Smooth muscle cell (in vitro differentiated cells): ENCODE results near the gene SSX5. TPM values are rescaled to one million over a fixed set of nuclear protein-coding genes. Genes with fewer than 3 reads are reported as not detected.

Experiments used
- polyA plus RNA-seq: library from polyadenylated mRNA; unstranded; fragments of >200 nt; fragmentation: Nextera tagmentation; extraction: Ambion mirVana; gene quantifications from 2 replicates; pipeline ENCODE4 v1.2.1, GENCODE V29; 2016
- small RNA-seq: library from RNA; depleted of rRNA; stranded (forward); fragments of <200 nt; gene quantifications from one replicate; pipeline ENCODE3, GENCODE V24; 2014
- total RNA-seq: library from RNA; depleted of rRNA; stranded (reverse); fragments of >200 nt; gene quantifications from 2 replicates; pipeline ENCODE4 v1.2.3, GENCODE V29; 2014

SSX5 gene
- total and polyA plus RNA-seq, 2 experiments from 2014 or later: not detected

Small RNAs within 50 kb of the gene (small RNA-seq; reads per million reads assigned to genes)
- gene AC245047.3: not detected
- not detected for gene AC245047.7
- gene RNA5SP503: not detected
- not detected for gene RNU6-707P

Other genes starting within 250 kb of the SSX5 start
- gene ZNF182, start 192.8 kb downstream of the SSX5 start, total RNA-seq: 5.8 and 7.4 TPM in 2 replicates
- 2.8 and 3.0 TPM in 2 replicates for gene ZNF182, start 192.8 kb downstream of the SSX5 start, polyA plus RNA-seq
- gene SPACA5, start 189.8 kb downstream of the SSX5 start, total RNA-seq: not detected in 2 replicates
- gene SPACA5, start 189.8 kb downstream of the SSX5 start, polyA plus RNA-seq: not detected in 2 replicates
- 5.0 and 7.9 TPM in 2 replicates for gene ZNF630, start 125.2 kb downstream of the SSX5 start, total RNA-seq
- gene ZNF630, start 125.2 kb downstream of the SSX5 start, polyA plus RNA-seq: 2.1 and 2.2 TPM in 2 replicates
- not detected in 2 replicates for gene SPACA5B, start 66.2 kb downstream of the SSX5 start, total RNA-seq
- not detected in 2 replicates for gene SPACA5B, start 66.2 kb downstream of the SSX5 start, polyA plus RNA-seq
- not detected in 2 replicates for gene SSX1, start 58.6 kb upstream of the SSX5 start, total RNA-seq
- gene SSX1, start 58.6 kb upstream of the SSX5 start, polyA plus RNA-seq: not detected in 2 replicates
- gene SSX3, start 159.9 kb upstream of the SSX5 start, total RNA-seq: not detected in 2 replicates
- gene SSX3, start 159.9 kb upstream of the SSX5 start, polyA plus RNA-seq: not detected in 2 replicates
- not detected in 2 replicates for gene SSX4, start 186.7 kb upstream of the SSX5 start, total RNA-seq
- gene SSX4, start 186.7 kb upstream of the SSX5 start, polyA plus RNA-seq: not detected in 2 replicates
- not detected in 2 replicates for gene SSX4B, start 215.2 kb upstream of the SSX5 start, total RNA-seq
- gene SSX4B, start 215.2 kb upstream of the SSX5 start, polyA plus RNA-seq: not detected in 2 replicates